GM19397 (cell line): ENCODE data around the gene KPNA4.
"Not testable (repeated sequence)": the region's sequence is repeated elsewhere in the genome, so short reads cannot be mapped to it uniquely, and the experiment has no call there.

Source experiments
- ATAC-seq: cut with Tn5 transposase; IDR thresholded peaks from one replicate; pipeline ENCODE4 v1.9.1; 2021; ENCODE audit warnings: mild to moderate bottlenecking, moderate library complexity; ENCODE audit not compliant: unreplicated experiment

KPNA4 gene

GRCh38 chr3:160454995-160455394 lies 110.4 kb downstream of the KPNA4 start:
- no peak for ATAC-seq

DNA sequence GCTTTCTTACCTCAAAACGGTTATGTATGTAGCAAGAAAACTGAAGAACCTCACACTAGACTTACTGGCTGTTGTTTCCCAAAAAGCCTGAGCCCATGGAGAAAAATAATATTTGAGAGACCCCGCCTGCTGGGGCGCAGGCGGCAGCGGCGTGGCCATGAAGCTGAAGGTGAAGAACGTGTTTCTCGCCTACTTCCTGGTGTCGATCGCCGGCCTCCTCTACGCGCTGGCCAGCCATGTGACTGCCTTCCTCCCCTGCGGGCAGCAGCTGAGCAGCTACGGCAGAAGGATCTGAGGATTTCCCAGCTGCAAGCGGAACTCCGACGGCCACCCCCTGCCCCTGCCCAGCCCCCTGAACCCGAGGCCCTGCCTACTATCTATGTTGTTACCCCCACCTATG lies 113.1 kb downstream of the KPNA4 start:
- ATAC-seq: not testable (repeated sequence)

- no peak for ATAC-seq
Measured at GRCh38 chr3:160451602-160452001, 113.8 kb downstream of the KPNA4 start.

- ATAC-seq: no peak
Measured at GRCh38 chr3:160450846-160451245, 114.5 kb downstream of the KPNA4 start.

- ATAC-seq: peak; percentile 95
Measured at GRCh38 chr3:160449636-160450598, 115.5 kb downstream of the KPNA4 start, which contains the start of gene TRIM59. TSS of gene TRIM59 (minus strand) at chr3:160449786. CDS start at chr3:160439183, 10,603 bp downstream.

GRCh38 chr3:160448845-160449635 lies 116.3 kb downstream of the KPNA4 start:
- ATAC-seq: peak; percentile 31

GRCh38 chr3:160447544-160447943 lies 117.8 kb downstream of the KPNA4 start:
- no peak for ATAC-seq

DNA sequence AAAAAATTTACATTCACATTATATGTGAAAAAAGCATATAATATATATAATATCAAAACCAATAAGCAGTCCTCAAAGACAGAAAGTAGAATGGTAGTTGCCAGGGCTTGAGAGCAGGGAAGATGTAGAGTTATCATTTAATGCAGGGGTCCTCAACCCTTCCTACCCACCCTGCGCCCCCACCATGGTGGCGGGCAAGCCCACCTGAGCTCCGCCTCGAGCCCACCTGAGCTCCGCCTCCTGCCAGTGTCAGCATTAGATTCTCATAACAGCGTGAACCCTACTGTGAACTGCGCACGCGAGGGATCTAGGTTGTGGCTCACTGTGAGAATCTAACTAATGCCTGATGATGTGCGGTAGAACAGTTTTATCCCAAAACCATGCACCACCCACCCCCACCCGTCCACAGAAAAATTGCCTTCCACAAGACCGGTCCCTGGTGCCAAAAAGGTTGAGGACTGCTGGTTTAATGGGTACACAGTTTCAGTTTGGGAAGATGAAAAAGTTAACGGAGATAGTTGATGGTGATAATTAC lies 118.8 kb downstream of the KPNA4 start:
- no peak for ATAC-seq

DNA sequence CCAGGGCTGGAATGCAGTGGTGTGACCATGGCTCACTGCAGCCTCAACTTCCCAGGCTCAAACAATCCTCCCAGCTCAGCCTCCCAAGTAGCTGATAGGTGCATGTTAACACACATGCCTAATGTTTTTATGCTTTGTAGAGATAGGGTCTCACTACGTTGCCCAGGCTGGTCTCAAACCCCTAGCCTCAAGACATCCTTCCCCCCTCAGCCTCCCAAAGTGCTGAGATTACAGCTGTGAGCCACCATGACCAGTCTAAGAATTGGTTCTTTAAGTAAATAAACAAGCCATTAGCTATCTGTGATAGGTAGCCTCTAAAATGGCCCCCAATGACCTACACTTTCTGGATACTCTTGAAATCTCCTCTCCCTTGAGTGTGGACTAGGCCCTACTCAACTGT lies 119.5 kb downstream of the KPNA4 start:
- ATAC-seq: no peak
